SK-N-SH (cell line): ENCODE data around the gene ARHGEF18.

Source experiments
- CHD2 ChIP-seq: fragments of 150-350 bp; IDR thresholded peaks from 2 replicates; pipeline ENCODE4 v1.6.1; 2018; ENCODE audit warnings: low read length; ENCODE audit not compliant: partially characterized antibody
- EZH2phosphoT487 ChIP-seq: fragments of 200-600 bp; sonication (generic); IDR thresholded peaks from 2 replicates; pipeline ENCODE4 v1.6.1; 2017; ENCODE audit warnings: low read depth, mixed run types, mild to moderate bottlenecking, antibody characterized with exemption, moderate library complexity, borderline replicate concordance
- FOSL2 ChIP-seq: IDR thresholded peaks from 2 replicates; pipeline ENCODE4 v1.4.0; 2012; ENCODE audit warnings: low read depth, mild to moderate bottlenecking, moderate library complexity, borderline replicate concordance
- GATA2 ChIP-seq: sonication (generic); formaldehyde crosslinking; IDR thresholded peaks from 2 replicates; pipeline ENCODE4 v1.5.0; 2020; ENCODE audit warnings: mild to moderate bottlenecking, missing genetic modification reagents
- JUND ChIP-seq: IDR thresholded peaks from 2 replicates; pipeline ENCODE4 v1.4.0; 2012
- NRF1 ChIP-seq: IDR thresholded peaks from 2 replicates; pipeline ENCODE4 v1.6.1; 2012; ENCODE audit warnings: low read depth, mild to moderate bottlenecking, low read length
- POLR2AphosphoS5 ChIP-seq: IDR thresholded peaks from 2 replicates; pipeline ENCODE4 v1.6.1; 2012; ENCODE audit warnings: low read depth, low read length
- RFX5 ChIP-seq: IDR thresholded peaks from 2 replicates; pipeline ENCODE4 v1.6.1; 2012; ENCODE audit warnings: mild to moderate bottlenecking, improper control_type of control experiment, low read length
- SIN3A ChIP-seq: IDR thresholded peaks from 2 replicates; pipeline ENCODE4 v1.6.1; 2012; ENCODE audit warnings: low read depth, mild to moderate bottlenecking, low read length, moderate library complexity, borderline replicate concordance
- TAF1 ChIP-seq: IDR thresholded peaks from 2 replicates; pipeline ENCODE4 v1.6.1; 2012; ENCODE audit warnings: low read depth, mild to moderate bottlenecking, low read length, moderate library complexity, borderline replicate concordance
- TEAD4 ChIP-seq: IDR thresholded peaks from 2 replicates; pipeline ENCODE4 v1.4.0; 2012; ENCODE audit warnings: mild to moderate bottlenecking, borderline replicate concordance; ENCODE audit not compliant: insufficient read depth
- TF ChIP-seq, protein P1 (sequence below): fragments of 200-600 bp; sonication (generic); IDR thresholded peaks from 2 replicates; pipeline ENCODE4 v1.6.1; 2017; ENCODE audit warnings: antibody characterized with exemption, mild to moderate bottlenecking, moderate library complexity
- TF ChIP-seq, protein P2 (sequence below): fragments of 150-350 bp; IDR thresholded peaks from 2 replicates; pipeline ENCODE4 v1.6.1; 2016; ENCODE audit warnings: mild to moderate bottlenecking, low read depth, low read length

DNA sequence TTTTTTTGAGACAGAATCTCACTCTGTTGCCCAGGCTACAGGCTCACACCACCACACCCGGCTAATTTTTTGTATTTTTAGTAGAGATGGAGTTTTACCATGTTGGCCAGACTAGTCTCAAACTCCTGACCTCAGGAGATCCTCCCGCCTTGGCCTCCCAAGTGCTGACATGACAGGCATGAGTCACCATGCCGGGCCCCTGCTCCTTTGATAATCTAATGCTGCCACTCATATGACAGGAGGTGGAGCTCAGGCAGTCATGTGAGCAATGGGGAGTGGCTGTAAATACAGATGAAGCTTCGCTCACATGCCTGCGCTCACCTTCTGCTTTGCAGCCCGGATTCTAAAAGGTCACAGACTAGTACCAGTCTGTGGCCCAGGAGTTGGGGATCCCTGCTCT is 25.1 kb downstream of the ARHGEF18 start:
- TF ChIP-seq FOSL2 = no peak
- no peak for TF ChIP-seq SIN3A
- no peak for TF ChIP-seq EZH2phosphoT487
- TF ChIP-seq, protein P1, sequence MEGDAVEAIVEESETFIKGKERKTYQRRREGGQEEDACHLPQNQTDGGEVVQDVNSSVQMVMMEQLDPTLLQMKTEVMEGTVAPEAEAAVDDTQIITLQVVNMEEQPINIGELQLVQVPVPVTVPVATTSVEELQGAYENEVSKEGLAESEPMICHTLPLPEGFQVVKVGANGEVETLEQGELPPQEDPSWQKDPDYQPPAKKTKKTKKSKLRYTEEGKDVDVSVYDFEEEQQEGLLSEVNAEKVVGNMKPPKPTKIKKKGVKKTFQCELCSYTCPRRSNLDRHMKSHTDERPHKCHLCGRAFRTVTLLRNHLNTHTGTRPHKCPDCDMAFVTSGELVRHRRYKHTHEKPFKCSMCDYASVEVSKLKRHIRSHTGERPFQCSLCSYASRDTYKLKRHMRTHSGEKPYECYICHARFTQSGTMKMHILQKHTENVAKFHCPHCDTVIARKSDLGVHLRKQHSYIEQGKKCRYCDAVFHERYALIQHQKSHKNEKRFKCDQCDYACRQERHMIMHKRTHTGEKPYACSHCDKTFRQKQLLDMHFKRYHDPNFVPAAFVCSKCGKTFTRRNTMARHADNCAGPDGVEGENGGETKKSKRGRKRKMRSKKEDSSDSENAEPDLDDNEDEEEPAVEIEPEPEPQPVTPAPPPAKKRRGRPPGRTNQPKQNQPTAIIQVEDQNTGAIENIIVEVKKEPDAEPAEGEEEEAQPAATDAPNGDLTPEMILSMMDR = no peak
- TF ChIP-seq, protein P2, sequence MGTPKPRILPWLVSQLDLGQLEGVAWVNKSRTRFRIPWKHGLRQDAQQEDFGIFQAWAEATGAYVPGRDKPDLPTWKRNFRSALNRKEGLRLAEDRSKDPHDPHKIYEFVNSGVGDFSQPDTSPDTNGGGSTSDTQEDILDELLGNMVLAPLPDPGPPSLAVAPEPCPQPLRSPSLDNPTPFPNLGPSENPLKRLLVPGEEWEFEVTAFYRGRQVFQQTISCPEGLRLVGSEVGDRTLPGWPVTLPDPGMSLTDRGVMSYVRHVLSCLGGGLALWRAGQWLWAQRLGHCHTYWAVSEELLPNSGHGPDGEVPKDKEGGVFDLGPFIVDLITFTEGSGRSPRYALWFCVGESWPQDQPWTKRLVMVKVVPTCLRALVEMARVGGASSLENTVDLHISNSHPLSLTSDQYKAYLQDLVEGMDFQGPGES = no peak
- TF ChIP-seq JUND = no peak
- no peak for TF ChIP-seq TEAD4
- no peak for TF ChIP-seq POLR2AphosphoS5
- no peak for TF ChIP-seq CHD2
- no peak for TF ChIP-seq GATA2 (CRISPR knock-in tag)
- TF ChIP-seq RFX5 = no peak
- no peak for TF ChIP-seq NRF1
- no peak for TF ChIP-seq TAF1
